H1 (cell line): ENCODE results near the gene SEMA3A. TPM values are rescaled to one million over a fixed set of nuclear protein-coding genes. Genes with fewer than 3 reads are reported as not detected.
A peak's percentile ranks its signal among the peaks of the same experiment; 100 is the strongest.
"Not testable (repeated sequence)": the region's sequence is repeated elsewhere in the genome, so short reads cannot be mapped to it uniquely, and the experiment has no call there.

Experiments
- CTCF ChIA-PET: fragments of 300-600 bp; sonication (Branson Sonifier 250); formaldehyde crosslinking; loops from one replicate; lab custom pipeline; 2021; ENCODE audit not compliant: partially characterized antibody; lab: Charles Lee
- POLR2A ChIA-PET: fragments of 300-600 bp; sonication (Branson Sonifier 250); formaldehyde crosslinking; loops from one replicate; lab custom pipeline; 2021; ENCODE audit warnings: inconsistent platforms; ENCODE audit not compliant: partially characterized antibody; lab: Charles Lee
- DNase-seq, 2 experiments: peaks; one replicate each; pipeline versions ENCODE4 v3.0.0 to v3.0.0-alpha.2; 2010 to 2022; ENCODE audit warnings: low spot score in 2 of 2, low read depth in 1 of 2, mixed read lengths in 1 of 2
- FAIRE-seq: peaks from 2 replicates; lab custom pipeline; 2011; peaks lifted over from hg19 to GRCh38; lab: Jason Lieb, UNC
- H2AFZ ChIP-seq: 2 replicates; pipeline ENCODE4 v1.8.1; 2012; ENCODE audit warnings: low read length, inconsistent platforms
- H2AK5ac ChIP-seq: 2 replicates; pipeline ENCODE4 v1.6.1; 2013; ENCODE audit warnings: low read depth, low read length
- H2BK120ac ChIP-seq: replicated peaks from 2 replicates; pipeline ENCODE3; 2013; ENCODE audit warnings: low read depth, low read length, inconsistent platforms
- H2BK12ac ChIP-seq: 2 replicates; pipeline ENCODE4 v1.6.1; 2013; ENCODE audit warnings: low read depth, low read length
- H2BK15ac ChIP-seq: 2 replicates; pipeline ENCODE4 v1.6.1; 2013; ENCODE audit warnings: low read length
- H2BK20ac ChIP-seq: 2 replicates; pipeline ENCODE4 v1.6.1; 2013; ENCODE audit warnings: low read length
- H2BK5ac ChIP-seq: 2 replicates; pipeline ENCODE4 v1.6.1; 2013; ENCODE audit warnings: low read depth, low read length
- H3K14ac ChIP-seq: 2 replicates; pipeline ENCODE4 v1.6.1; 2013; ENCODE audit warnings: inconsistent platforms; ENCODE audit not compliant: insufficient read length
- H3K18ac ChIP-seq: 2 replicates; pipeline ENCODE4 v1.6.1; 2013; ENCODE audit warnings: low read length; ENCODE audit errors: extremely low read depth
- H3K23ac ChIP-seq: 2 replicates; pipeline ENCODE4 v1.6.1; 2013; ENCODE audit warnings: inconsistent platforms; ENCODE audit not compliant: insufficient read length
- H3K23me2 ChIP-seq: 2 replicates; pipeline ENCODE4 v1.6.1; 2013; ENCODE audit warnings: low read depth, low read length
- H3K27ac ChIP-seq: 2 replicates; pipeline ENCODE4 v1.6.1; 2011; ENCODE audit warnings: low read depth, low read length, inconsistent platforms
- H3K27me3 ChIP-seq, 4 experiments: replicated peaks in 1 of 4; 1 replicate in 1 of 4; 2 replicates in 3 of 4; pipeline versions ENCODE4 v1.6.1 to v1.8.1; 2011 to 2013; ENCODE audit warnings: low read length in 3 of 4, mild to moderate bottlenecking in 3 of 4, inconsistent platforms in 2 of 4, mixed read lengths in 2 of 4, moderate library complexity in 1 of 4; ENCODE audit not compliant: control insufficient read depth in 3 of 4, insufficient read depth in 3 of 4; ENCODE audit errors: extremely low read depth in 1 of 4
- H3K36me3 ChIP-seq, 4 experiments: 2 replicates each; pipeline versions ENCODE4 v1.6.1 to v1.8.1; 2011 to 2013; ENCODE audit warnings: mild to moderate bottlenecking in 4 of 4, low read length in 3 of 4, moderate library complexity in 2 of 4, control low read depth in 1 of 4, inconsistent platforms in 1 of 4; ENCODE audit not compliant: insufficient read depth in 4 of 4, control insufficient read depth in 2 of 4
- H3K4ac ChIP-seq: replicated peaks from 2 replicates; pipeline ENCODE3; 2013; ENCODE audit warnings: low read length, low read depth, mixed read lengths, inconsistent platforms; ENCODE audit not compliant: insufficient read length
- H3K4me1 ChIP-seq, 4 experiments: replicated peaks in 1 of 4; 1 replicate in 1 of 4; 2 replicates in 3 of 4; pipeline versions ENCODE4 v1.6.1 to v1.8.1; 2011 to 2013; ENCODE audit warnings: low read length in 3 of 4, inconsistent platforms in 2 of 4, mixed read lengths in 1 of 4; ENCODE audit not compliant: insufficient read depth in 4 of 4, control insufficient read depth in 3 of 4
- H3K4me2 ChIP-seq, 2 experiments: 2 replicates each; pipeline versions ENCODE4 v1.6.1 to v1.8.1; 2011 to 2013; ENCODE audit warnings: low read depth in 2 of 2, low read length in 2 of 2, control low read depth in 1 of 2, inconsistent platforms in 1 of 2, mild to moderate bottlenecking in 1 of 2; ENCODE audit not compliant: insufficient read depth in 1 of 2
- H3K4me3 ChIP-seq, 4 experiments: fragments of 200-600, 300-600 bp in 1 of 4; sonication (generic), shearing (Covaris generic), sonication (Bioruptor Twin) in 1 of 4; 2 replicates each; pipeline versions ENCODE4 v1.5.1 to v1.8.1; 2011 to 2016; ENCODE audit warnings: low read length in 4 of 4, low read depth in 3 of 4, control low read depth in 2 of 4, inconsistent platforms in 2 of 4, mild to moderate bottlenecking in 2 of 4, mixed read lengths in 1 of 4, moderate library complexity in 1 of 4; ENCODE audit not compliant: insufficient read depth in 2 of 4; ENCODE audit errors: extremely low read depth in 1 of 4
- H3K56ac ChIP-seq: replicated peaks from 2 replicates; pipeline ENCODE3; 2013; ENCODE audit warnings: low read depth, mild to moderate bottlenecking, mixed read lengths, low read length, inconsistent platforms; ENCODE audit not compliant: insufficient read length
- H3K79me1 ChIP-seq: 2 replicates; pipeline ENCODE4 v1.6.1; 2013; ENCODE audit warnings: low read depth, low read length, control low read depth
- H3K79me2 ChIP-seq, 2 experiments: 2 replicates each; pipeline versions ENCODE4 v1.6.1 to v1.8.1; 2012 to 2013; ENCODE audit warnings: low read length in 2 of 2, mild to moderate bottlenecking in 2 of 2, inconsistent platforms in 1 of 2; ENCODE audit not compliant: insufficient read depth in 2 of 2, control insufficient read depth in 1 of 2
- H3K9ac ChIP-seq, 4 experiments: replicated peaks in 1 of 4; 1 replicate in 1 of 4; 2 replicates in 3 of 4; pipeline versions ENCODE4 v1.6.1 to v1.8.1; 2011 to 2013; ENCODE audit warnings: low read depth in 3 of 4, low read length in 3 of 4, control low read depth in 2 of 4, mild to moderate bottlenecking in 2 of 4, moderate library complexity in 2 of 4, inconsistent platforms in 1 of 4; ENCODE audit errors: extremely low read depth in 1 of 4
- H3K9me3 ChIP-seq, 2 experiments: 2 replicates each; pipeline versions ENCODE4 v1.6.1 to v1.8.1; 2012 to 2013; ENCODE audit warnings: mild to moderate bottlenecking in 2 of 2, moderate library complexity in 2 of 2, control low read depth in 1 of 2, inconsistent platforms in 1 of 2, low read depth in 1 of 2, low read length in 1 of 2, mixed read lengths in 1 of 2; ENCODE audit not compliant: insufficient read depth in 2 of 2
- H4K20me1 ChIP-seq, 2 experiments: replicated peaks in 1 of 2; 2 replicates each; pipeline versions ENCODE3 to v1.8.1; 2011 to 2013; ENCODE audit warnings: inconsistent platforms in 2 of 2, low read length in 2 of 2, mild to moderate bottlenecking in 1 of 2; ENCODE audit not compliant: insufficient read depth in 2 of 2, control insufficient read depth in 1 of 2
- H4K5ac ChIP-seq: 2 replicates; pipeline ENCODE4 v1.6.1; 2013; ENCODE audit warnings: low read length, low read depth, mixed read lengths, inconsistent platforms; ENCODE audit not compliant: insufficient read length
- H4K8ac ChIP-seq: 2 replicates; pipeline ENCODE4 v1.8.0; 2013; ENCODE audit warnings: mild to moderate bottlenecking, moderate library complexity, low read length, inconsistent platforms; ENCODE audit not compliant: insufficient read depth; ENCODE audit errors: extremely low read depth
- H4K91ac ChIP-seq: replicated peaks from 2 replicates; pipeline ENCODE3; 2013; ENCODE audit warnings: low read length, mixed read lengths, inconsistent platforms; ENCODE audit not compliant: insufficient read length
- WGBS, 2 experiments: shearing (Covaris generic) in 1 of 2; methylation state at CpG; one replicate each; pipeline versions ENCODE4 v1.1.6 to v1.1.7; 2013 to 2015; ENCODE audit warnings: low lambda C conversion rate in 2 of 2, mixed read lengths in 2 of 2, inconsistent platforms in 1 of 2, low coverage in 1 of 2, missing lambda C conversion rate in 1 of 2; ENCODE audit not compliant: insufficient replicate concordance in 2 of 2, insufficient coverage in 1 of 2, insufficient read length in 1 of 2; ENCODE audit errors: extremely low coverage in 1 of 2, missing lambda C conversion rate in 1 of 2; 5-methylcytosine and 5-hydroxymethylcytosine counted together
- polyA plus RNA-seq, 7 experiments: library from polyadenylated mRNA; depleted of rRNA in 3 of 7; stranded (reverse) in 5 of 7; unstranded in 2 of 7; fragments of >200 nt in 5 of 7; fragments of 200-250 nt in 2 of 7; gene quantifications; 1 replicate in 5 of 7; 2 replicates in 1 of 7; 4 replicates in 1 of 7; pipeline versions ENCODE4 v1.2.1 to v1.2.3, GENCODE V29; 2011 to 2013; ENCODE audit warnings: missing spikeins in 2 of 7, mixed read lengths in 2 of 7
- total RNA-seq: library from RNA; stranded (reverse); fragmentation: NEBNext Ultra II Directional; extraction: Animal tissue kit (Norgen Biotek cat#: 25700); gene quantifications from 2 replicates; pipeline ENCODE4 v1.2.1, GENCODE V29; 2021

The SEMA3A gene
- total and polyA plus RNA-seq, 2 of the 8 experiments (the other 6 are each of a cell fraction or from before 2014, with no cell fraction given): 8.1 to 45.9 TPM

DNA sequence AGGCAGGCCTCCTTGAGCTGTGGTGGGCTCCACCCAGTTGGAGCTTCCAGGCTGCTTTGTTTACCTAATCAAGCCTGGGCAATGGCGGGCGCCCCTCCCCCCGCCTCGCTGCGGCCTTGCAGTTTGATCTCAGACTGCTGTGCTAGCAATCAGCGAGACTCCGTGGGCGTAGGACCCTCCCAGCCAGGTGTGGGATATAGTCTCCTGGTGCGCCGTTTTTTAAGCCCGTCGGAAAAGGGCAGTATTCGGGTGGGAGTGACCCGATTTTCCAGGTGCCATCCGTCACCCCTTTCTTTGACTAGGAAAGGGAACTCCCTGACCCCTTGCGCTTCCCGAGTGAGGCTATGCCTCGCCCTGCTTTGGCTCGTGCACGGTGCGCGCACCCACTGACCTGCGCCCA is 139.4 kb downstream of the SEMA3A start:
- H3K9ac ChIP-seq, H2BK120ac ChIP-seq, H4K8ac ChIP-seq, H3K27me3 ChIP-seq, H3K18ac ChIP-seq, CTCF ChIA-PET, H3K14ac ChIP-seq, H3K9me3 ChIP-seq, H3K56ac ChIP-seq, H3K79me1 ChIP-seq, H3K4me1 ChIP-seq, FAIRE-seq, POLR2A ChIA-PET, H3K4ac ChIP-seq, H2BK5ac ChIP-seq, H3K27ac ChIP-seq, H3K23ac ChIP-seq, H4K91ac ChIP-seq, H4K20me1 ChIP-seq, H2BK12ac ChIP-seq, H2BK15ac ChIP-seq, H3K23me2 ChIP-seq, H2AFZ ChIP-seq, H3K4me2 ChIP-seq, H2AK5ac ChIP-seq, H2BK20ac ChIP-seq, H3K36me3 ChIP-seq, H3K79me2 ChIP-seq, H4K5ac ChIP-seq: not testable (repeated sequence)
- DNase-seq: peak in 1 of 2 experiments; percentile 59
- 73% methylated on average over 22 of the region's 23 CpGs; no CpG with 5 or more reads in 1 of the 2 experiments for WGBS, 2 experiments
- H3K4me3 ChIP-seq: peak overlapping the region in 1 of 4 experiments; percentile 12; a peak in 1 of 8 replicates
